ENCODE data around the gene DYNLT2B. TPM values are rescaled to one million over a fixed set of nuclear protein-coding genes. Genes with fewer than 3 reads are reported as not detected.

The DYNLT2B gene
- total and polyA plus RNA-seq, 11 donors: 1.9 to 8.8 (median 3.6) TPM

GRCh38 chr3:196336319-196337145 is 18.5 kb upstream of the DYNLT2B start:
- no peaks in the 10 kb centered on the region for H3K9me3 ChIP-seq
- intact Hi-C loops (cut with DNase I): no loop called here
- DNase-seq (no peak), ATAC-seq (no peak)
- H3K4me3 ChIP-seq: no peak overlapping the region
- H3K27ac ChIP-seq: no peak overlapping the region
- H3K27me3 ChIP-seq: peaks cover 0 to under 1% (median 0%) of the 10 kb centered on the region in 9 donors
- 73 to 85% (median 79%) methylated on average over 17 of the region's 17 CpGs for WGBS, 4 donors
- TF ChIP-seq POLR2A (IDR thresholded peaks at IDR 0.05): no peak
- TF ChIP-seq CTCF (IDR thresholded peaks at IDR 0.05): no peak
- no peaks in the 10 kb centered on the region for H3K4me1 ChIP-seq
- H3K36me3 ChIP-seq: no peaks in the 10 kb centered on the region

GRCh38 chr3:196335503-196335948 is 17.5 kb upstream of the DYNLT2B start:
- DNase-seq (no peak), ATAC-seq (no peak)
- Histone ChIP-seq H3K9me3 (no peaks in the 10 kb centered on the region), H3K27me3 (peaks cover 0 to 3% (median 0%) of the 10 kb centered on the region in 9 donors), H3K4me1 (no peaks in the 10 kb centered on the region), H3K27ac (no peak overlapping the region), H3K36me3 (no peaks in the 10 kb centered on the region), H3K4me3 (no peak overlapping the region)
- intact Hi-C loops (cut with DNase I): no loop called here
- TF ChIP-seq POLR2A (IDR thresholded peaks at IDR 0.05) (no peak), CTCF (IDR thresholded peaks at IDR 0.05) (no peak)
- WGBS, 4 donors: 73 to 77% (median 74%) methylated on average over 9 to 12 of the region's 12 CpGs

- H3K4me1 ChIP-seq: no peaks in the 10 kb centered on the region
- H3K9me3 ChIP-seq: no peaks in the 10 kb centered on the region
- ATAC-seq (no peak), DNase-seq (no peak)
- H3K27ac ChIP-seq: no peak overlapping the region
- WGBS, 4 donors: 25 to 59% (median 50%) methylated on average over 1 of the region's 1 CpG; no CpG with 5 or more reads in 1 of the 4 donors
- intact Hi-C loops (cut with DNase I): no loop called here
- no peak overlapping the region for H3K4me3 ChIP-seq
- H3K36me3 ChIP-seq: no peaks in the 10 kb centered on the region
- TF ChIP-seq CTCF (IDR thresholded peaks at IDR 0.05): no peak
- TF ChIP-seq POLR2A (IDR thresholded peaks at IDR 0.05): no peak
- H3K27me3 ChIP-seq: peaks cover 0 to 3% (median 0%) of the 10 kb centered on the region in 9 donors
Measured at GRCh38 chr3:196334982-196335381, 16.9 kb upstream of the DYNLT2B start.

GRCh38 chr3:196332168-196332567 is 14.1 kb upstream of the DYNLT2B start:
- Histone ChIP-seq H3K27ac (no peak overlapping the region), H3K36me3 (no peaks in the 10 kb centered on the region), H3K4me3 (no peak overlapping the region), H3K9me3 (no peaks in the 10 kb centered on the region), H3K27me3 (peaks cover 0 to 3% (median 0%) of the 10 kb centered on the region in 9 donors), H3K4me1 (no peaks in the 10 kb centered on the region)
- TF ChIP-seq CTCF (IDR thresholded peaks at IDR 0.05) (no peak), POLR2A (IDR thresholded peaks at IDR 0.05) (no peak)
- intact Hi-C loops (cut with DNase I): no loop called here
- WGBS, 4 donors: 68 to 72% (median 69%) methylated on average over 8 of the region's 8 CpGs
- DNase-seq: peak in 1 of 5 donors; percentile 50
- peak in 2 of 4 donors; percentile 51 to 71 for ATAC-seq
